ENCODE results near the gene DOCK1. TPM values are rescaled to one million over a fixed set of nuclear protein-coding genes. Genes with fewer than 3 reads are reported as not detected.

Gene DOCK1
- polyA plus RNA-seq, 1 of the 3 experiments (the other 2 are of a cell fraction) = 15.5 TPM

DNA sequence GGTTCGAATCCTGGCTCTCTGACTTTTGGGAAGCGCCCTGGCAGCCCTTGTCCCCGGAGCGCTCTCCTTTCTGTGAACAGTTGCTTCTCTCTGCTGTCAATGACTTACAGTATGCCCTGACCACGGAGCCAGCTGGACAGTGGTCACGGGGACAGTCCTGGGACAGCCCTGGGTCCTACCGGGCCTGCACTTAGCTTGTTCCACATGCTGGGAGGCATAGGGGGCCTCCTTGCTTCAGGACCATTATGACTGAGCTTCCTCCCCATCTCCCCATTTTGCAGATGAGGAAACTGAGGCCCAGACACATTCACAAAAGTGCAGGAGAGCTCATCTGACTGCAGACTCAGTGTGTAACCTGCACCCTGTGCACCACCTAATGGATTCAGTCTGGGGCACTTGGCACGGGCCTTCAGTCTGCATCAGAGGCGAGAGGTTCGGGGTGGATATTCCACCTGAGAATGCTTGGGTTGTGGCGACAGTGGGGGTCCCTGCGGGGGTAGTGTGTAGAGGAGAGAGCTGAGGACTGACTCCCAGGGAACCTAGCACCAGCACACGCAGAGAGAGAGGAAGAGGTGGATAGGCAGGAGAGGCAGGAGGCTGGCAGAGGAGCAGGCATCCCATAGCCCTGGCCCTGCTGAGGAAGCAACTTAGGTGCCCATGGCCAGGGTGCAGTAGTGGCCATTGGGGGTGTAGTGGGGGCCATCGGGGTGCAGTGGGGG is 1.6 kb downstream of the DOCK1 start:
- ChIA-PET POLR2A (no interaction called here), CTCF (no interaction called here)
- Histone ChIP-seq H3K9me3 (no peaks in the 10 kb centered on the region), H2AFZ (ENCODE audit: low read depth) (no peak overlapping the region), H3K27ac (ENCODE audit: low read depth in 2 of 2, low read length in 1 of 2) (no peak overlapping the region), H3K36me3 (replicated peaks in 1 of 2; ENCODE audit: control insufficient read depth in 1 of 2, insufficient read depth in 2 of 2, low read length in 1 of 2) (peaks cover 0 to 3% of the 10 kb centered on the region in 2 experiments), H3K4me1 (ENCODE audit: control insufficient read depth in 1 of 2, insufficient read depth in 2 of 2, low read depth in 1 of 2, low read length in 1 of 2) (peaks cover 9 to 14% of the 10 kb centered on the region in 2 experiments; a peak in 2 of 4 replicates), H3K79me2 (ENCODE audit: insufficient read depth) (peaks cover 72% of the 10 kb centered on the region), H3K27me3 (ENCODE audit: insufficient read depth) (no peaks in the 10 kb centered on the region), H3F3A (replicated peaks; ENCODE audit: insufficient read depth) (no peaks in the 10 kb centered on the region), H3K9me2 (no peaks in the 10 kb centered on the region), H3K9ac (peak overlapping the region; percentile 80; the same call in 1 of the 2 replicates), H3K4me3 (ENCODE audit: low read depth in 2 of 2, low read length in 1 of 2) (peak overlapping the region; percentile 73 to 75), H3K4me2 (peak overlapping the region; percentile 79), H4K20me1 (ENCODE audit: insufficient read depth) (peaks cover 42% of the 10 kb centered on the region)
- no peak for DNase-seq
- 85% methylated on average over 8 of the region's 14 CpGs for WGBS (ENCODE audit: low lambda C conversion rate)
- no peak for TF ChIP-seq EP300 (IDR thresholded peaks at IDR 0.05; ENCODE audit: borderline replicate concordance in 1 of 2, low read depth in 1 of 2, low read length in 1 of 2)
- no peak for TF ChIP-seq FOXM1 (IDR thresholded peaks at IDR 0.05; ENCODE audit: low read depth)
- TF ChIP-seq, protein P1, sequence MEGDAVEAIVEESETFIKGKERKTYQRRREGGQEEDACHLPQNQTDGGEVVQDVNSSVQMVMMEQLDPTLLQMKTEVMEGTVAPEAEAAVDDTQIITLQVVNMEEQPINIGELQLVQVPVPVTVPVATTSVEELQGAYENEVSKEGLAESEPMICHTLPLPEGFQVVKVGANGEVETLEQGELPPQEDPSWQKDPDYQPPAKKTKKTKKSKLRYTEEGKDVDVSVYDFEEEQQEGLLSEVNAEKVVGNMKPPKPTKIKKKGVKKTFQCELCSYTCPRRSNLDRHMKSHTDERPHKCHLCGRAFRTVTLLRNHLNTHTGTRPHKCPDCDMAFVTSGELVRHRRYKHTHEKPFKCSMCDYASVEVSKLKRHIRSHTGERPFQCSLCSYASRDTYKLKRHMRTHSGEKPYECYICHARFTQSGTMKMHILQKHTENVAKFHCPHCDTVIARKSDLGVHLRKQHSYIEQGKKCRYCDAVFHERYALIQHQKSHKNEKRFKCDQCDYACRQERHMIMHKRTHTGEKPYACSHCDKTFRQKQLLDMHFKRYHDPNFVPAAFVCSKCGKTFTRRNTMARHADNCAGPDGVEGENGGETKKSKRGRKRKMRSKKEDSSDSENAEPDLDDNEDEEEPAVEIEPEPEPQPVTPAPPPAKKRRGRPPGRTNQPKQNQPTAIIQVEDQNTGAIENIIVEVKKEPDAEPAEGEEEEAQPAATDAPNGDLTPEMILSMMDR (IDR thresholded peaks at IDR 0.05) = no peak
- TF ChIP-seq, protein P2, sequence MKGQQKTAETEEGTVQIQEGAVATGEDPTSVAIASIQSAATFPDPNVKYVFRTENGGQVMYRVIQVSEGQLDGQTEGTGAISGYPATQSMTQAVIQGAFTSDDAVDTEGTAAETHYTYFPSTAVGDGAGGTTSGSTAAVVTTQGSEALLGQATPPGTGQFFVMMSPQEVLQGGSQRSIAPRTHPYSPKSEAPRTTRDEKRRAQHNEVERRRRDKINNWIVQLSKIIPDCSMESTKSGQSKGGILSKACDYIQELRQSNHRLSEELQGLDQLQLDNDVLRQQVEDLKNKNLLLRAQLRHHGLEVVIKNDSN (IDR thresholded peaks at IDR 0.05; ENCODE audit: borderline replicate concordance, low read depth) = no peak
- TF ChIP-seq, protein P3, sequence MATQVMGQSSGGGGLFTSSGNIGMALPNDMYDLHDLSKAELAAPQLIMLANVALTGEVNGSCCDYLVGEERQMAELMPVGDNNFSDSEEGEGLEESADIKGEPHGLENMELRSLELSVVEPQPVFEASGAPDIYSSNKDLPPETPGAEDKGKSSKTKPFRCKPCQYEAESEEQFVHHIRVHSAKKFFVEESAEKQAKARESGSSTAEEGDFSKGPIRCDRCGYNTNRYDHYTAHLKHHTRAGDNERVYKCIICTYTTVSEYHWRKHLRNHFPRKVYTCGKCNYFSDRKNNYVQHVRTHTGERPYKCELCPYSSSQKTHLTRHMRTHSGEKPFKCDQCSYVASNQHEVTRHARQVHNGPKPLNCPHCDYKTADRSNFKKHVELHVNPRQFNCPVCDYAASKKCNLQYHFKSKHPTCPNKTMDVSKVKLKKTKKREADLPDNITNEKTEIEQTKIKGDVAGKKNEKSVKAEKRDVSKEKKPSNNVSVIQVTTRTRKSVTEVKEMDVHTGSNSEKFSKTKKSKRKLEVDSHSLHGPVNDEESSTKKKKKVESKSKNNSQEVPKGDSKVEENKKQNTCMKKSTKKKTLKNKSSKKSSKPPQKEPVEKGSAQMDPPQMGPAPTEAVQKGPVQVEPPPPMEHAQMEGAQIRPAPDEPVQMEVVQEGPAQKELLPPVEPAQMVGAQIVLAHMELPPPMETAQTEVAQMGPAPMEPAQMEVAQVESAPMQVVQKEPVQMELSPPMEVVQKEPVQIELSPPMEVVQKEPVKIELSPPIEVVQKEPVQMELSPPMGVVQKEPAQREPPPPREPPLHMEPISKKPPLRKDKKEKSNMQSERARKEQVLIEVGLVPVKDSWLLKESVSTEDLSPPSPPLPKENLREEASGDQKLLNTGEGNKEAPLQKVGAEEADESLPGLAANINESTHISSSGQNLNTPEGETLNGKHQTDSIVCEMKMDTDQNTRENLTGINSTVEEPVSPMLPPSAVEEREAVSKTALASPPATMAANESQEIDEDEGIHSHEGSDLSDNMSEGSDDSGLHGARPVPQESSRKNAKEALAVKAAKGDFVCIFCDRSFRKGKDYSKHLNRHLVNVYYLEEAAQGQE (IDR thresholded peaks at IDR 0.05; ENCODE audit: low read depth, low read length) = no peak
- TF ChIP-seq, protein P4, sequence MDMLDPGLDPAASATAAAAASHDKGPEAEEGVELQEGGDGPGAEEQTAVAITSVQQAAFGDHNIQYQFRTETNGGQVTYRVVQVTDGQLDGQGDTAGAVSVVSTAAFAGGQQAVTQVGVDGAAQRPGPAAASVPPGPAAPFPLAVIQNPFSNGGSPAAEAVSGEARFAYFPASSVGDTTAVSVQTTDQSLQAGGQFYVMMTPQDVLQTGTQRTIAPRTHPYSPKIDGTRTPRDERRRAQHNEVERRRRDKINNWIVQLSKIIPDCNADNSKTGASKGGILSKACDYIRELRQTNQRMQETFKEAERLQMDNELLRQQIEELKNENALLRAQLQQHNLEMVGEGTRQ (IDR thresholded peaks at IDR 0.05; ENCODE audit: borderline replicate concordance, low read depth, low read length) = no peak
- TF ChIP-seq SIN3A (IDR thresholded peaks at IDR 0.05; ENCODE audit: borderline replicate concordance, low read depth, low read length) = no peak
- no peak for TF ChIP-seq FOXJ3 (CRISPR knock-in tag; IDR thresholded peaks at IDR 0.05)
- TF ChIP-seq NRF1 (IDR thresholded peaks at IDR 0.05; ENCODE audit: low read depth, low read length) = no peak
- TF ChIP-seq TEAD4 (IDR thresholded peaks at IDR 0.05; ENCODE audit: borderline replicate concordance, insufficient read depth) = no peak
- no peak for TF ChIP-seq YY1 (IDR thresholded peaks at IDR 0.05; ENCODE audit: low read depth)
- no peak for TF ChIP-seq RXRA (IDR thresholded peaks at IDR 0.05; ENCODE audit: borderline replicate concordance, low read depth)
- no peak for TF ChIP-seq SMC3 (IDR thresholded peaks at IDR 0.05; ENCODE audit: low read depth, low read length)

All from SK-N-SH (cell line).